HTERT RPE-1 (cell line): ENCODE data around the gene KLF7.

Experiments used
- in situ Hi-C: fragments of 300-500 bp; cut with MboI; formaldehyde crosslinking; loops from 4 replicates; pipeline ENCODE4 v1.14.3; 2020; ENCODE audit warnings: low sequenced_read_pairs

The KLF7 gene

GRCh38 chr2:207165121-207166038, at the start of gene KLF7:
TSS of gene KLF7 (minus strand) at chr2:207165948. CDS start at chr2:207165568, 380 bp downstream.
- in situ Hi-C loops: no loop called here

- in situ Hi-C loops: no loop called here
These were observed 49.6 kb upstream of the KLF7 start for GRCh38 chr2:207215308-207215707.

- in situ Hi-C loops: no loop called here
These were observed 48.7 kb upstream of the KLF7 start for GRCh38 chr2:207214446-207214845.

GRCh38 chr2:207206011-207206410, 40.3 kb upstream of the KLF7 start:
- in situ Hi-C loops: no loop called here

- in situ Hi-C loops: no loop called here
These were observed 39.6 kb upstream of the KLF7 start for GRCh38 chr2:207205173-207205957.

GRCh38 chr2:207203056-207203455, 37.3 kb upstream of the KLF7 start:
- in situ Hi-C loops: no loop called here

GRCh38 chr2:207202645-207203044, 36.9 kb upstream of the KLF7 start:
- in situ Hi-C loops: no loop called here

GRCh38 chr2:207201416-207201815, 35.7 kb upstream of the KLF7 start:
- in situ Hi-C loops: no loop called here

GRCh38 chr2:207200136-207200535, 34.4 kb upstream of the KLF7 start:
- in situ Hi-C loops: no loop called here

GRCh38 chr2:207194028-207194427, 28.3 kb upstream of the KLF7 start:
- in situ Hi-C loops: no loop called here

- in situ Hi-C loops: no loop called here
These were observed 23.1 kb upstream of the KLF7 start for GRCh38 chr2:207188626-207189419.

GRCh38 chr2:207185372-207185771, 19.6 kb upstream of the KLF7 start:
- in situ Hi-C loops: no loop called here

- in situ Hi-C loops: no loop called here
These were observed 19.0 kb upstream of the KLF7 start for GRCh38 chr2:207184768-207185167.

- in situ Hi-C loops: no loop called here
These were observed 18.6 kb upstream of the KLF7 start for GRCh38 chr2:207184348-207184747.

- in situ Hi-C loops: no loop called here
These were observed 17.8 kb upstream of the KLF7 start for GRCh38 chr2:207183506-207183905.

- in situ Hi-C loops: no loop called here
These were observed 17.2 kb upstream of the KLF7 start for GRCh38 chr2:207182911-207183310.

GRCh38 chr2:207181526-207182274, 16.0 kb upstream of the KLF7 start:
- in situ Hi-C loops: no loop called here

GRCh38 chr2:207180741-207181140, 15.0 kb upstream of the KLF7 start:
- in situ Hi-C loops: no loop called here

GRCh38 chr2:207176247-207176646, 10.5 kb upstream of the KLF7 start:
- in situ Hi-C loops: no loop called here

GRCh38 chr2:207173641-207174040, 7.9 kb upstream of the KLF7 start:
- in situ Hi-C loops: no loop called here
